HG03280 (cell line): ENCODE measurements around the gene CSMD2.

Experiments used
- ATAC-seq: cut with Tn5 transposase; IDR thresholded peaks from one replicate; pipeline ENCODE4 v1.9.1; 2021; ENCODE audit warnings: mild to moderate bottlenecking, moderate library complexity; ENCODE audit not compliant: unreplicated experiment

The CSMD2 gene

DNA sequence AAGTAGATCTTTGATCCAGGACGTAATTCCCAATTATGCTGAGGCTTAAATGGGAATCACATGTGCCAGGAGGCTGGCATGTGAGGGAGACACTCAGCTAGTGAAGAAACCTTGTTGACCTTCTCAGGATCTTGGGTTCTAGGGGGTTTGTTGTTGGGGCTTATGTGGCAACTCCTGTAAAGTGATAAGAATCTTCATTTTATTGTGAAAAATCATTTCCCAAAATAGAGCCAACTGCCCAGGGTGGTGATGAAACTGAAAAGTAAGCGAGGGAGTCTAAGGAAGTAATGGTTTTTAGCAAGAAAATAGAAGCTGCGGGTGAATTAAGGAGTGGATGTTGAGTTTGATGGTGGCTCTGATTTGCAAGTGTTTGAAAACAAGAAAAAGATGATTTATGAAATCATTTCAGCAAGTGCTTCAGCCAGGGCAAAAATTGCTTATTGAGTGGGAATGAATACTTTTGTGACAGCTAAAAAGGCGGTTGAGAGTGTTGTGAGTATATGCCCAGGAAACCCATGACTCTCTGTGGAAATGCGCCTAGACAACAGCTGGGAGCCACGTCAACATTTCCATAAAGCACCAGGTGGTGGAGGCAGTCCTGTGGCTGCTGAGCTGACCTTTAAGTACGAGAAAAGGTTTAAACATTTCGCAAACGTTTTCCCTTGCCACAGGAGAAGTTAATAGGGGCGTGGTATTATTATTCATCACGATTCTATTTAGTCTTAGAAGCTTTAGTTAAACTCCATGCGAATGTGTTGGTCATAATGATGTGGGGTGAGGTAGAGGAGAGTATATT lies 198.5 kb downstream of the CSMD2 start:
- no peak for ATAC-seq

DNA sequence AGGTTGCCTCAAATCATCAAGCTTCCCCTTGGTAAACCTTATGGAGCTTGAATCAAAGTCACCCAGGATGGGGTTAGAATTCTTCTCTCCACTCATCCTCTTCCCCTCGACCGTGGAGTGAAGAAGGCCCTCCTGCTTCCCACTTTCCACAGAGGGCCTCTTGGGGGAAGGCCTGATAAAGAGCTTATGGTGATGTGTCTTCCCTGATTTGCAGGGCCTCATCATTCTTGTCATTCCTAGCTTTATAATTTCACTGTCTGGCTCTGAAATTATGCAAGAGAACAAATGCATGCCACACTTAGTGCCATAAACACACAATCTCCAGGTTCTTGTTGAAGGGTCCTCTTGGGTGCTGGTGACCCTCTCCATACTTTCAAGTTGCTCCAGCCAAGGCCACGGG lies 199.9 kb downstream of the CSMD2 start:
- ATAC-seq, result no peak

DNA sequence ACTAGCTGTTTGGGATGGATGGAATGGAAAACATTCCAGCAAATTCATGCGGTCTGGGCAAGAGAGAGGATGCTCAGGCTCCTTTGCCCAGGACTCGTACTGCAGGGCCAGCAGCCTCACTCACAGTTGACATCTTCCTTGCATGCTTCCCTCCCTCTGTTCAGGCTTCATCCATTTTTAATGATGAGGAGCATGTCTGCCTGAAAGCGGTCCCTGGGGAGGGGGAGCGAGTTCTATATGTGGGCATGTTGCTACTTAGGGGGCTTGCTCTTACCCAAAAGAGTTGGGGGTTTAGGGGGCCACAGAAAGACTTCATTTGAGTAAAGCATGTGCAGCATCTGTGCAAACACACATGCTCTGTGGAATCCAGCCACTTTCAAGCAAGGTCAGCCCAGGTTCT lies 203.0 kb downstream of the CSMD2 start:
- no peak for ATAC-seq

DNA sequence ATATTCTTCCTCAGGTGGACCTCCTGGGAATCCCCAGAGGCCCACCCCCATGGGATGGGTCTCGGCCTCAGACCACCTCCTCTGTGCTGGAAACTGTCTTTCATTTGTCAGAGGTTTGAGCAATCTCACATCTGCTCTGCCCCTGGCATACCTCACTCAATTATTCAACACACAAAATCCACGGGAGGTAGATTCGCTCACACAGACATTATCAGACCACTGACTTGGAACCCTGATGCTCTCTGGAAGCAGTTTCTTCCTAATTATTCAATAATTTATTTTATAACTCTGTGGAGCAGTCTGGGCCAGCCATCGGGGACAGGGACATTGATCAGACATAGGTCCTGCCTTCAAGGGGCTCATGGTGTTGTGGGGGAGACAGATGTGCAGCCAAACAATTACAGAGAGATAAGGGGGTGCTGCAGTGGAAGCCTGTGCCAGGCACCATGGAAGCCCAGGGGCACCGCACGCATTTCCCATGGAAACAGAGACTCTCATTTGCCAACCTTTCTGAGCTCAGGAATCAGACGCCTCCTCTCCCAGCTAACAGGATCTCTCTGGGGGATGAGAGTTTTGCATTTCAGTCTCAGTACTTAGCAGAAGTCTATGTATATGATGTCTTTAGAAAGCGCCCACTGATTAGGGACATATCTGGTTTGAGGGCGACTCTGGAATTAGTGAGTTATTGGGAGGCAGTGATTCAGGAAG lies 204.7 kb downstream of the CSMD2 start:
- no peak for ATAC-seq

DNA sequence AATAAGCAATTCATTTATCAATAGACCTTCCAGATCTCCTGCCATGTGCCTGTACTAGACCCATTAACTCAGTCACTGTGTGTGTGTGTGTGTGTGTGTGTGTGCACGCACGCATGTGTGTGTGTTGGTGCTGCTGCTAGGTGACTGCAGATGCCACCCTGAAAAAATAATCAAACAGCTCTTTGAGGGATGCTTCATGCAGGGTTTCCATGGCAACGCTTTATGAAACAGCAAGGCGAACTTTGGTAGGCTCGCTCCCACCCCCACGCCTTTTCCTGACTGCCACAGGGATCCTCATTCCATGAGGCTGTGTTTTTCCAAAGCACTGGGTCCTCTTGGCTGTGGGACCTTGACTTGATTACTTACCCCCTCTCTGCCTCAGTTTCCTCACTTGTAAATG lies 207.2 kb downstream of the CSMD2 start:
- no peak for ATAC-seq

DNA sequence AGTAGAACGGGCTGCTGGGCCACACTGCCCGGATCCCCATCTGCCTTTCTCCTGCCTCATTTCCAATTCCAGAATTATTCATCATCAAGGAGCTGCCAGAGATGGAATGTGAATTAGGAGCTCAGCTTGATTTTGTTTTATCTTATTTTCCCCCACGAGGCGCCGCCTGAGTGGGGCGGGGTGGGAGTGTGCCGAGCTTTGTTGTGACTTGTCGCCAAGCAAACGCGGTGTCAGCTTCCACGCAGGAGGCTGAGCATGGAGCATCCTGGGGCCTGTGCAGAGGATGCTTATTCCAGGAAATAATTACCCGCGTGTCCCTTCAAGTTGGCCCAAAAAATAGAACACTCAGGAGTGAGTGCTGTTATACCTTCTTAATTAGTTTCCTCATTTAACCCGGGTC lies 209.9 kb downstream of the CSMD2 start:
- no peak for ATAC-seq

DNA sequence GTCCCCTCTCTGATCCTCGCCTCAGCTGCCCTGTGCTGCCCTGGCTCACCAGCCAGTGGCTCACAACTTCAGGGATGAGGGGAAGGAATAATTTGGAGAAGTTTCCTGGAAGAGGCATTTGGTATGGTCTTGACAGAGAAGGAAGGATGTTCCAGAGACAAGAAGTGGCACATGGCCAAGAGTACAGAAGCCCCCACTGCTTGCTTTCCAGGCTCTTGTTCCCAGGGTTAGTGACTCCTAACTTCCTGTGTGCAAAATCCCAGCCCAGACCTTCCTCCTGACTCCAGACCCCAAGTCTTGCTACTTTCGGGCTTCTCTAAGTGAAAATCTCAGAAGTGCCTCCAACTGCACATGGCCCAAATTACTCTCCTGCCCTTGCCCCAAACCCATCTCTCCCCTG lies 215.5 kb downstream of the CSMD2 start:
- no peak for ATAC-seq

DNA sequence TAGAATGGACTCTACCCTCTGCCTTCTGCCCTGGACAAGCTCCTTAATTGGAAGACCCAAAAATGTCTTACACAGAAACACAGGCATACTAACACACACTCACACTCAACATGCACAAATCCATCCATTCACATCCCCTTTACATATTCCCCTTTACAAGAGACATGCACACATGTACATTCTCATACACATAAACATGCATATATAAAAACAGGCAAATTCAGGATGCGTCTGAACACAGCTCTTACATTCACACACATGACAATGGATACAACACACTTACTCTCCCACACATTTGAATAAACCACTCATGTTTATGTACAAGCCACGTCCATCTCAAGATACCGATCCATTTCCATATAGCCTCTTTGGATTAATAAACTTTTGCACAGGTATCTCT lies 216.7 kb downstream of the CSMD2 start:
- no peak for ATAC-seq

DNA sequence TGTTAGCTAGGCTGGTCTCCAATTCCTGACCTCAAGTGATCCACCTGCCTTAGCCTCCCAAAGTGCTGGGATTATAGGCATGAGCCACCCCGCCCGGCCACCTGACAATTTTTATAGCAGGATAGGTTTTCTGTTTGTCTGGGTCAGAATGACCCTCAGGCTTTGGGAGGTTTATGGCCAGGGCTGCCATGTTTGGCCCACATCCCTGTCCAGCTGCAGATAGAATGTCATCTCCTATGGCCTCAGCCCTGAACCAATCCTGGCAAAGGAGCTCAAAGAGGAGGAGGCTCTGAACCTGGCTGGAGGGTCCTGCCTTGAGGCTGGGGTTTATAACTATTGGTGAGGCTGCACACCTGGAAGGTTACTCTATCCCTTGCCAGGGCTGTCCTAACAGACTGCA lies 218.2 kb downstream of the CSMD2 start:
- no peak for ATAC-seq

DNA sequence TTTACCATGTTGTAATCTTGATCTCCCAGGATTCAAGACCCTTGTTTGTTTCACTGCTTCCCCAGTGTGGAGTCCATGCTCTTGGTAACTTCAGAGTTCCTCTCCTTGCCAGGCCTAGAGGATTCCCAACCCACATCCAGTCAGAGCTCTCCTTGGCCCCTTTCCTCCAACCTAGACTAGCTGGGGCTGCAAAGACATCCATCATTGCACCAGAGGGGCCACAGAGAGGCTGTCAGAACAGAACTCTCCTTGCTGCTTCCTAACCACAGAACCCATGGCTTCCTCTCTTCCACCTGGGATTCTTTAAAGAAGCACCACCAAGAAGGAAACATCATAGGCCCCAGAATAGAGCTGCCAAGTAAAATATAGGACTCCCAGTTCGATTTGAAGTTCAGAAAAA lies 220.2 kb downstream of the CSMD2 start:
- ATAC-seq, result no peak

DNA sequence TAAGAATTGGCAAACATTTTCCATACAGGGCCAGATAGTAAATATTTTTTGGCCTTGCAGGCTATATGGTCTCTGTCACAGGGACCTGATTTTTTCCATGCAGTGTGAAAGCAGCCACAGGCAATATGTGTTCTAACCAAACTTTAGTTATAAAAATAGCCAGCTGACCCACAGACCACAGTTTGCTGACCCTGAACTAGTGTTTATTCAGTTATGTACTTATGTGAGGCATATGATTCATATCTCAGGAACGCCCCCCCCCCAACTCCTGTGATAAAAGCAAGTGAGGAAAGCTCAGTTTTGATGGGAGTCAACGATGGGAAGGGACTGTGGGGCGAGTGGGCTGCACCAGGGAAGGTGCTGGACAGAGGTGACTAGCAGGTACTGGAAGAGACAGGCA lies 221.1 kb downstream of the CSMD2 start:
- ATAC-seq, result no peak

DNA sequence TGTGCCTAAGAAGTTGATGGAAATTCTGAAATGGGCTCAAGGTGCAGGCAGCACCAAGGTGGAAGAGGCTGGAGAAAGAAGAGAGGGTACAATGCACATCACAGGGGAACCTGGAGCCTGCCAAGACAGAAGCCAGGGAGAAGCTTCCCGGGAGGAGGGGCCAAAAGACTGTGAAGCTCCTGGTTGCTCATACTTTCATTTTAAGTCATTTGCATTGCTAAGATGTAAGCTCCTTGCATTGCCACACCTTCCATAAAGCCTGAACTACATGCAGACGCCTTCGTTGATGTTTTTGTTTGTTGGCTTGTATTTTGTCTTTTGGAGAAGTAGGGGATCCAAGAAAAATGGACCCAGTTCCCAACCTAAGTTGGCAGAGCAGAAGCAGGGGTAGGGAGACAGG lies 232.2 kb downstream of the CSMD2 start:
- no peak for ATAC-seq

DNA sequence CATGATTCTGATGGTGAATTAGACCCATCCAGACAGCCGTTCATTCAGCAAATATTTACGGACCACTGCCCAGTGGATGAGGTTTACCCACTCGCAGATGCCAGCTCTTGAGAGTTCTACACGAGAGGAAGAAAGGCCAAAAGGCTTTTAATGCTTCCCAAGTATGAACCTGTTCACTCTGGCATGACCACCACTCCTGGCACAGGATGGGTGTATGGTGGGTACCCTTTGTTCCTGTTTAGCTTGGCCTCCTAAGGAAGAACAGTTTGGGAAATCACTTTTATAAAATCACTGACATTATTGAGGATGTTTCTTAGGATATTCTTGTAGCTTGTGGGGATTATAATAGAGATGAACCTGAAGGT lies 233.9 kb downstream of the CSMD2 start:
- no peak for ATAC-seq

DNA sequence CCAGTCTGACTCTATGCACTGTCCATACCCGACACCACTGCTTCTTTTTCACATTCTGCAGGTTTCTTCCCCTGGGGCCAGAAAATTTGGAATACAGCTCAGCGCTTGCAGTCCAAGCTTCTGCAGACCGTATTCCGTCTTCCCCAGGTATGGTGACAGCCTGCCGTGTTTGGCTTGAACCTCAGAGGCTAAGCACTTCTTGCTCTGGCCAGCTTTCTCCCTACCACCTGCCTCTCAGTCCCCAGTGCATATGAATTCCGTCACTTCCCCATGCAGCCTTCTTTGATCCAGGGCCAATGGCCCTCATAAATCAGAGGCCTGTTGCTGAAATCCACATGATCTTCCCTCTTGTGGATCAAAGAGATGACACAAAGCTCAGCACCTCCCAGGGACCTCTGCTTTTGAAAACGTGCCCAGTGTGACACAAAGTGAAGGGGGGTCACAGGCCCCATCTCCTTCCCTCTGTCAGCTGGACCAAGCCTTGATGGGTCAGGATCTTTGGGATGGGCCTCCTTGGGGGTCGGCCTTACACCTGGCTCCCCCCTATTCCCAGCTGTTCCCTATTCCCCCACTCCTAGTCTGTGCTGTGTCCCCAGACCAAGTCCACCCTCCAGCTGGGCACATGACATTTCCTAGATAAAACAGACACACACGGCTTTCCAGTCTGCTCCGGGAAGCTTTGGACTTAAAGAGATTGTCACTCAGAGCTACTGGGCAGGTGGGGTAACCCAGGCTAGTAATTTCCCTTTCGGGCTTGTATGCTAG lies 234.5 kb downstream of the CSMD2 start:
- no peak for ATAC-seq

DNA sequence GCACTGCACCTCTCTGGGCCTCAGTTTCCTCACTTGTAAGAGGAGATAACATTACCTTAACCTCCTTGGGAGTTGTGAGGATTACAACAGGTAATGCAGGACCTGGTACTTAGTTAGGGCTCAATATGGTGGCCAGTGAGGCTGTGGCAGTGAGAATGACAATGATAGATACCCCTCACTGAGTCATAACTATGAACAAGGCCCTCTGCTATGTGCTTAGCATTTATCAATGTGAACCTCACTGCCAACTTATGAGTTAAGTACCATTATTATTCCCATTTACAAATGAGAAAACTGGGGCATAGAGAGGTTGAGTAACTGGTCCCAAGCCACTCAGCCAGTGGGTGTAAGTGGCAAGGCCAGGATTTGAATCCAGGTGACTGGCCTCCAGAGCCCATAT lies 236.8 kb downstream of the CSMD2 start:
- ATAC-seq, result no peak

DNA sequence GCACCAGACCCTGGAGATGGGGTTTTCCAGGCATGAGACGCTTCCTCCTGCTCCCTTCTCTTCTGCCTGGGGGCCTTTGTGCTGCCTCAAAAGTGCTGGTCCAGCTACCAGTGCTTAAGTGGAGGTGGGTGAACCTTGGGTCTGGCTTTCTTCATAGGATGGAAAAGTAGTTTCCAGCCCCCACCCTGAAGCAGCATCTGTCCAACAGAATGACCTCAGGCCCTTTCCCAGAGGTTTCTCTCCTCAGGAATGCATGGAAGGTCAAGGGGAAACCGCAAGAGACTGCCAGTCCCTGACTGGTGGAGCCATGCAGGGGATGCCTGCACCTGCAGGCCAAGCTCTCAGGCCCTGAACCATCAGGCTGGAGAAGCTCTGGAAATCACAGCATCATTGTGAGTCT lies 237.3 kb downstream of the CSMD2 start:
- no peak for ATAC-seq

DNA sequence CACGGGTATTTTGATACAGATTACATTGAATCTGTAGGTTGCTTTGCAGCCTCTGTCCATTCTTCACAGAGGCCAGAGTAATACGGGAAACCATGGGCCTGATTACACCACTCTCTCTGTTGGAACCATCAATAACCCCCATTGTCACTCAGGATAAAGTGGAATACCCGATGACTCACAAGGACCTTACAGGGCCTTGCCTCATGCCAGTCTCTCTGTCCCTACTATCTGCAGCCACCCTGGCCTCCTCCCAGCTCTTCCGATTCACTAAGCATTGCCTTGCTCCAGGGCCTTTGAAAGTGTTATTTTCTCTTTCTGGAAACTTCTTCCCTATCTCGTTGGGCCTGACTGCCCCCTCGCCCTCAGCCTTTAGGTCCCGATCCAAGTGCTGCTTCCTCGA lies 239.4 kb downstream of the CSMD2 start:
- ATAC-seq, result no peak

DNA sequence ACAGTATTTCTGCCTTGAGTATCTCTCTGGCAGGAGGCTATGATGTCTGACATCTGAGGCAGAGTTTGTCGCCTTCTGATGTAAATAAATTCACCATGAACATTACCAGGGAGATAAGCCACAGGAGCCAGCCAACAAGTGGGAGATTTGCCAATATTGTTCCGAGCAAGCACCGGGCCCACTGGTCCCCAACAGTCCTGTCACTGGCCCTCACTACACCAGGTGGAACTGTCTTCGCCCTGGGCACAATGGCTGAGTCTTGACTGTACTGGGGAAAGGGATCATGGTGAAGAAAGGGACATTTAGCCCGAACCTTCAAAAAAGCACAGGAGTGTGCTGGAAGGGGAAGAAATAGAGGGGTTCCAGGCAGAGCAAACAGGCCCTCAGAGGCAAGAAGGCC lies 243.7 kb downstream of the CSMD2 start:
- no peak for ATAC-seq

DNA sequence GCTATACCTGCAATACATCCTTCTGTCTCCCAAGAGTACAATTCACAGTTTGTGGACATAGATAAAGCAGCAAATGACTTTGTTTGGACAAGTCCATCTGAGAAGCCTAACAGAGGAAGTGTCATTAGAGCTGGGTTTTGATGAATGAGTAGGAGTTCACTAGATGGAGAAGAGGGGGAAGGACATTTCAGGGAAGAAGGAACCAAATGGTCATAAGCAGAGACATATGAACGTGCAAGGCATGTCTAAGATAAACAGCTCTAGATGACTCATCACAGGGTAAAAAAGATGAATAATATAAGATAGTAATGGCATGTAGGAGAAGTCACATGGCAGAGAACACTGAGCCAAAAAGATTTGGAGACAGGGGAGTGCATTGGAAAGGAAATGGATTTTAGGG lies 246.7 kb downstream of the CSMD2 start:
- ATAC-seq, result no peak

DNA sequence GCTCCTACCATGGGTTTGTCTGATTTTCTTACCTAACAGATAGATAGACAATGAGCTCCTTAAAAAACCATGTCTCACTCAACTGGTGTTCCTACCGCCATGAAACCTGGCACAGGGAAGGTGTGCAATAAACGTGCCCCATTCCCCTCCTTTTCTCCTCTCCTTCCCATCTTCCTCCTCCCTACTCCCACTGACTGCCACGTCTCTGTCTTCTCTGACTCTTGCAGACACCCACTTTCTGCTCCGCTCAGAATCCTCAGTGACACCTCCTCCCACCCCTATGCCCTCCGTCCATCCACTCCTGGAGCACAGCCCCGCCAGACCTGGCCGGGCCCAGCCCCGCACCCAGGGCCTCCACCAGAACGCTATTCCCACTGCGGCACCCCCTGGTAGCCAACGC lies 248.2 kb downstream of the CSMD2 start:
- ATAC-seq, result no peak

DNA sequence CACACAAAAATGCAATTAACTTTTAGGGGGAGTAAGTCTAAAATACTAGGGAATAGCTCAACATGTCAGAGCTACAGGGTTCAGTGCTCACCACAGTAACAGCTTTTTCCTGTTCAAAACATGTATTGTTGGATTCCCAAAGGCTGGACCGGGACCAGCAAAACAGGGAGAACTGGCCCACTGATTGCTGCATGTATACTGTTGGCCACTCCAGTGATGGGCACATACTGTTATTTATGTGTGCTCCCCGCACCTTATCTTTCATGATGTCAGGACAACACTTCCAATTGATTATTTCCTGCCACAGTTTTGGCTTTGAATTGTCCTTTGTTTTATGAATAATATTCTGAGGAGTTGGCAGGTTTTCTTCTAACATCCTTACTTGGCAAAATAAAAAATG lies 250.5 kb downstream of the CSMD2 start:
- no peak for ATAC-seq

DNA sequence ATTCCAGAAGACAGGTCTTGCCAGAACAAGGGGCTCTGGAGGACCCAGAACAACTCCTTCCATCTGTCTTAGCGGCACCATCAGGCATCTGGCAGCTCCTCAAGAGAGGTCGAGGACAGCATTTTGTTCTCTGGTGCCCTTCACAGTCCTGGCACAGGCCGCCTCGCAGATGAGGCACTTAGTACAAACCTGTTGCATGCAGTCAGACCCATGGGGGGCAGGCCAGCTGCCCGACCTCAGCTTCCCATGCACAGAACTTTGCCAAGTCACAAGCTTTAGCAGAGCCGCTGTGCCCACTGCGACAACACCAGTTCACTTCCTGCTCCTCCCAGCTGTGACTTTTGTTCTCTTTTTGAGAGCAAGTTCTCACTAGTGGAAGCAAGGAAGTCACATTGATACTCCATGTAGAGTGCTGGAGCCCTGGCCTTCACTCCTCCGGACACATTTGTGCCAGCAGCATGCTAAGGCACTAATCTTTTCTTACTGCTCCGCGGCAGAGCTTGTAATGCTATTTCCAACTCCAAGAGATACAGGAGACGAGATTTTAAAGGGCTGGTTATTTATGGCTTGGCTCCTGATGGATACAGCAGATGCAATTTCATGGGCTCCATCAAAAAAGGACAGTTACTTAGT lies 256.6 kb downstream of the CSMD2 start:
- no peak for ATAC-seq
